Mesothelial cell of epicardium (in vitro differentiated cells): ENCODE results near the gene DNER. TPM values are rescaled to one million over a fixed set of nuclear protein-coding genes. Genes with fewer than 3 reads are reported as not detected.
"Not testable (repeated sequence)": the region's sequence is repeated elsewhere in the genome, so short reads cannot be mapped to it uniquely, and the experiment has no call there.

Source experiments
- DNase-seq, 2 experiments: peaks; one replicate each; pipeline ENCODE4 v3.0.0; 2021; ENCODE audit warnings: low spot score in 2 of 2; ENCODE audit not compliant: unreplicated experiment in 2 of 2
- H3K27ac Mint-ChIP-seq: 2 replicates; pipeline ENCODE4 v1.8.0; 2021; ENCODE audit warnings: mixed read lengths
- H3K27me3 Mint-ChIP-seq: 2 replicates; pipeline ENCODE4 v1.8.0; 2021; ENCODE audit warnings: low read depth, mixed read lengths
- H3K36me3 Mint-ChIP-seq: 2 replicates; pipeline ENCODE4 v1.8.0; 2021; ENCODE audit warnings: mixed read lengths
- H3K4me1 Mint-ChIP-seq: 2 replicates; pipeline ENCODE4 v1.8.0; 2021; ENCODE audit warnings: mixed read lengths
- H3K4me3 Mint-ChIP-seq: 2 replicates; pipeline ENCODE4 v1.8.0; 2021; ENCODE audit warnings: mild to moderate bottlenecking, moderate library complexity, mixed read lengths
- H3K9me3 Mint-ChIP-seq: 2 replicates; pipeline ENCODE4 v1.8.0; 2021; ENCODE audit warnings: mixed read lengths
- total RNA-seq: library from RNA; stranded (reverse); gene quantifications from 3 replicates; pipeline ENCODE4 v1.2.1, GENCODE V29; 2021
- TF ChIP-seq, protein P1 (sequence below): fragments of 200-600 bp; sonication (generic); IDR thresholded peaks from one replicate; pipeline ENCODE4 v1.5.0; 2021; ENCODE audit warnings: antibody characterized with exemption; ENCODE audit not compliant: unreplicated experiment

DNER gene
- total RNA-seq, 1 donor from 2014 or later: not detected

DNA sequence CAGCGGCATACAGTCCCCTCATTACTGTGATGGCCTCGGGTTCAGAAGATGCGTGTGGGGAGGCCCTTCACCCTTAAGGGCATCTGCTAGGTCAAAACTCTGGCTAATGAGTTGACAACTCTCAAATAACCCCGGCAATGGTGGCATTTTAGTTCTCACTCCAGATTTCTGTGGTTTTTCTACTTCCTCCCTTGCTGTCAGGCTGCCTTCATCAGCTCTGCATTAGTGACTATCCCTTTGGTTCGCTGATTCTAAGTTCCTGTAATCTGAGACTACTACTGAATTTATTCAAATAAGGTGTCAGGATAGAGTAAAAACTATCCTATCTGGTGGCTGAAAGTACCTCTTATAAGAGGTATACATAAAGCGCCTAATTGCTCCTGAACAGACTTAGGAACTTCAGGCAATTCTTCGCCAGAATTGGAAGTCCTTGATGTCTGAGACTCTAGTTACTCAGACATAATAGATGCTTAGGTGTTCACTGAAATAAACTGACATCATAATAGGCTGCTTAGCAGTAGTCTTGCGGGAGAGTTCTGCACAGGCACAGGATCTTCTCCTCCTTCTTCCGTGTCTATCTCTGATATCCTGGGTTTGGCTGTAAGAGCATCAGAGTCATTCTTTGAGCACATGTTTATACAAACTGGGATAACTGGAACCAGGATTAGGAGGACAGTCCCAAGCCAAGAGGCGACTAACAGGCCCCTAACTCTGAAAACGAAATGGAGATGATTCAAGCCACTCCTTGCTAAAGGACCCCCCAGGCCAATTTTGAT lies 194.5 kb downstream of the DNER start:
- Mint-ChIP-seq H3K36me3 (no peaks in the 10 kb centered on the region), H3K4me1 (peaks cover 17% of the 10 kb centered on the region), H3K27me3 (no peaks in the 10 kb centered on the region), H3K27ac (no peak overlapping the region), H3K9me3 (no peaks in the 10 kb centered on the region), H3K4me3 (no peak overlapping the region)
- TF ChIP-seq, protein P1, sequence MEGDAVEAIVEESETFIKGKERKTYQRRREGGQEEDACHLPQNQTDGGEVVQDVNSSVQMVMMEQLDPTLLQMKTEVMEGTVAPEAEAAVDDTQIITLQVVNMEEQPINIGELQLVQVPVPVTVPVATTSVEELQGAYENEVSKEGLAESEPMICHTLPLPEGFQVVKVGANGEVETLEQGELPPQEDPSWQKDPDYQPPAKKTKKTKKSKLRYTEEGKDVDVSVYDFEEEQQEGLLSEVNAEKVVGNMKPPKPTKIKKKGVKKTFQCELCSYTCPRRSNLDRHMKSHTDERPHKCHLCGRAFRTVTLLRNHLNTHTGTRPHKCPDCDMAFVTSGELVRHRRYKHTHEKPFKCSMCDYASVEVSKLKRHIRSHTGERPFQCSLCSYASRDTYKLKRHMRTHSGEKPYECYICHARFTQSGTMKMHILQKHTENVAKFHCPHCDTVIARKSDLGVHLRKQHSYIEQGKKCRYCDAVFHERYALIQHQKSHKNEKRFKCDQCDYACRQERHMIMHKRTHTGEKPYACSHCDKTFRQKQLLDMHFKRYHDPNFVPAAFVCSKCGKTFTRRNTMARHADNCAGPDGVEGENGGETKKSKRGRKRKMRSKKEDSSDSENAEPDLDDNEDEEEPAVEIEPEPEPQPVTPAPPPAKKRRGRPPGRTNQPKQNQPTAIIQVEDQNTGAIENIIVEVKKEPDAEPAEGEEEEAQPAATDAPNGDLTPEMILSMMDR: no peak
- no peak for DNase-seq

DNA sequence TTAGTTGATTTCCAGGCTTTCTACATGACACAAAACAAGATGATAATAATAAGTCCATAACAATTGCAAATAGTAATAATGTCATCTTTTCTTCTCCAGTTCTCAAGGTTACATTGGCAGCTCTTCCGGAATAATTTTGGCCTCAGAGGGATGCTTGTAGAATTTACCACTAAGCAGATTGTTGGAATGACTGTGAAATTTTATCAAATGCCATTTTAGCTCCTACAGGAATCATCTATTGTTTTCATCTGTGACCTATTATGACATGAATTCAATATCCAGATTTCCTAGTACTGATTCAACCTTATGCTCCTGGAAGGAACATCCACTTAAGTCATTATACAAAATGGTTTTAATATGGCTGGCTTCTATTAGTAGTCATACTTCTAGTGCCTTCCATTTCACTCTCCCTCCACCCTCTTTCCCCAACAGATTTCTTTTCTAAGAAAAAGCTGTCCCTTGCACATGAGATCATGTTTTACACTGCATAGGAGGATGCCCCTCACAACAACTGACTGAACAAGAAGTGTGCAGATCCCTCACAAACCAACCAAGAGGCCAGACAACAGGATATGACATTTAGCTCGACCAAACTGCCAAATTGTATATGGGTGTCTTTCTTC lies 200.0 kb downstream of the DNER start:
- no peak overlapping the region for H3K4me3 Mint-ChIP-seq
- DNase-seq: no peak
- H3K36me3 Mint-ChIP-seq: no peaks in the 10 kb centered on the region
- H3K27me3 Mint-ChIP-seq: peaks cover 8% of the 10 kb centered on the region
- H3K9me3 Mint-ChIP-seq: no peaks in the 10 kb centered on the region
- H3K27ac Mint-ChIP-seq: no peak overlapping the region
- H3K4me1 Mint-ChIP-seq: peaks cover 7% of the 10 kb centered on the region
- TF ChIP-seq, protein P1: no peak

DNA sequence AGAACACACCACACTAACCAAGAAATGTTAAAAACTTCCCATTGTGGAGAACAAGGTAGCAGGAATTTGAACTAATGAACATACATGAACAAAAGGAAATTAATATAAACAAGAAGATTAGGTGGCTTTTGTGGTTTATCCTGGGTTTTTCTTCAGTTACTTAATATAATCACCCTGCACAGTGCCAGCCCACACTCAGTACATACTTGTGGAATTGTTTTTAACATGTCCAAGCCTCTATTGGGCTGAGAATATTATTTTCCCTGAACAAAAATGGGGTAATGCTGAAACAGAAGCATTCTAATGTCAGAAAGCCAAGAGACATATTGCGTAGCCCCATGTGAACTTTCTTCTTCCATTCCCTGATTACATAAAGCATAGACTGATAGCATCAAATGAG lies 202.8 kb downstream of the DNER start:
- Mint-ChIP-seq H3K9me3 (no peaks in the 10 kb centered on the region), H3K4me3 (no peak overlapping the region), H3K4me1 (peaks cover 5% of the 10 kb centered on the region), H3K27me3 (peaks cover 8% of the 10 kb centered on the region), H3K36me3 (no peaks in the 10 kb centered on the region), H3K27ac (no peak overlapping the region)
- DNase-seq: no peak
- TF ChIP-seq, protein P1: no peak

DNA sequence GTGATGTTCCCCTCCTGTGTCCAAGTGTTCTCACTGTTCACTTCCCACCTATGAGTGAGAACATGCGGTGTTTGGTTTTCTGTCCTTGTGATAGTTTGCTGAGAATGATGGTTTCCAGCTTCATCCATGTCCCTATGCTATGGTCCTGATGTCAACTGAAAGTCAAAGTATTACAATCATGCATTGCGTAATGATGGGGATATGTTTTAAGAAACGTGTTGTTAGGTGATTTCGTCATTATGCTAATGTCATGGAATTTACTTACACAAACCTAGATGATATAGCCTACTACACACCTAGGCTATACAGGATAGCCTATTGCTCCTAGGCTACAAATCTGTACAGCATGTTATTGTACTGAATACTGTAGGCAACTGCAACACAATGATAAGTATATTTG lies 207.7 kb downstream of the DNER start:
- not testable (repeated sequence) for H3K36me3 Mint-ChIP-seq, H3K27ac Mint-ChIP-seq, H3K4me1 Mint-ChIP-seq, H3K4me3 Mint-ChIP-seq, DNase-seq, H3K27me3 Mint-ChIP-seq, H3K9me3 Mint-ChIP-seq

DNA sequence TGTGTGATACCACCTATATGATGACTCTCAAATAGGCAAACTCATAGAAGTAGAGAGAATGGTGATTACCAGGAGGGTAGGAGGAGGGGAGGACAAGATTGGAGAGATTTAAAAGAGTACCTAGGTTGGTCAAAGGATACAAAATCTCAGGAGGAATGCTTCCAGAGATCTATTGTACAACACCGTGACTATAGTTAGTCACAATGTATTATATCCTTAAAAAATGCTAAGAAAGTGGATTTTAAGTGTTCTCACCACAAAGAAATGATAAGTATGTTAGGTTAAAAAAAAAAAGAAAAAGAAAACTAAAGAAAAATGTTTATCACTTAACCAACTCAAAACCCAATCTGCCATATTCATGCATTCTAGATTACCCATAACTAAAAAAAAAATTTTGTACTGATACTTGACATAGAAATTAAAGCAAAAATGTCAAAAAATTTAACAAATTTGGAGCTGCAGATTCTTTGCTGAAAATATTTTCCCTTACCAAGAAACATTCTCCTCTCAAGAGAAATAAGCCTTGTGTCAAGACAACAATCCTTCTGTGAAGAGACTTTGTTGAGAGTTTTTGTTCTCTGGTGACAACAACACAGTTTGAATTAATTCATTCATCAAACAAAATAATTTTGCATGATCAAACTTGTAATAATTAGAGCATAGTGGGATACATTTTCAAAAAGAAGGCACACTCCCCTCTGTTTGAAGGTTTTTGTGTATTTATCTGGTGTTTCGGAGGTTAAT lies 213.1 kb downstream of the DNER start:
- no peaks in the 10 kb centered on the region for H3K36me3 Mint-ChIP-seq
- TF ChIP-seq, protein P1: no peak
- no peaks in the 10 kb centered on the region for H3K4me1 Mint-ChIP-seq
- no peak overlapping the region for H3K4me3 Mint-ChIP-seq
- no peaks in the 10 kb centered on the region for H3K27me3 Mint-ChIP-seq
- no peak overlapping the region for H3K27ac Mint-ChIP-seq
- no peak for DNase-seq
- H3K9me3 Mint-ChIP-seq: peaks cover 24% of the 10 kb centered on the region

DNA sequence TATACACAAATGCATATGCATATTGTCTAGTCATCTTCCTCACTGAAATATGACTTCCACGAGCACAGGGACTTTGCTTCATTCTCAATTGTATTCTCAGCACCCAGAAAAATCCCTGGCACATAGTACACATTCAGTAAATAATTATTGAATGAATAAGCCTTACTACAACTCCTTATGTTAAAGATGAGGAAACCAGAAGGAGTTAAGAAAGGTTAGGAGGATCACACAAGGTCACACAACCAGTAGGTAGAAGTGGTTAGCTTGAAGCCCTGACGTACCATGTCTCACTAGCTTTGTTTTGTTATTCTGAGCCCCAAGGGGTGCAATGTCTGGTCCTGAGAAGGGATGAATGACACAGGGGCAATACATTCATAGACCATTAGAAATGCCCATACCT lies 222.3 kb downstream of the DNER start:
- H3K4me3 Mint-ChIP-seq: no peak overlapping the region
- H3K27me3 Mint-ChIP-seq: peaks cover 4% of the 10 kb centered on the region
- H3K36me3 Mint-ChIP-seq: no peaks in the 10 kb centered on the region
- no peak for DNase-seq
- TF ChIP-seq, protein P1: no peak
- no peak overlapping the region for H3K27ac Mint-ChIP-seq
- peaks cover 15% of the 10 kb centered on the region for H3K9me3 Mint-ChIP-seq
- H3K4me1 Mint-ChIP-seq: no peaks in the 10 kb centered on the region
